GM19438 (cell line): ENCODE measurements around the gene NME3.

Experiments
- ATAC-seq: cut with Tn5 transposase; IDR thresholded peaks from one replicate; pipeline ENCODE4 v1.9.1; 2021; ENCODE audit warnings: low read depth; ENCODE audit not compliant: unreplicated experiment

NME3 gene

DNA sequence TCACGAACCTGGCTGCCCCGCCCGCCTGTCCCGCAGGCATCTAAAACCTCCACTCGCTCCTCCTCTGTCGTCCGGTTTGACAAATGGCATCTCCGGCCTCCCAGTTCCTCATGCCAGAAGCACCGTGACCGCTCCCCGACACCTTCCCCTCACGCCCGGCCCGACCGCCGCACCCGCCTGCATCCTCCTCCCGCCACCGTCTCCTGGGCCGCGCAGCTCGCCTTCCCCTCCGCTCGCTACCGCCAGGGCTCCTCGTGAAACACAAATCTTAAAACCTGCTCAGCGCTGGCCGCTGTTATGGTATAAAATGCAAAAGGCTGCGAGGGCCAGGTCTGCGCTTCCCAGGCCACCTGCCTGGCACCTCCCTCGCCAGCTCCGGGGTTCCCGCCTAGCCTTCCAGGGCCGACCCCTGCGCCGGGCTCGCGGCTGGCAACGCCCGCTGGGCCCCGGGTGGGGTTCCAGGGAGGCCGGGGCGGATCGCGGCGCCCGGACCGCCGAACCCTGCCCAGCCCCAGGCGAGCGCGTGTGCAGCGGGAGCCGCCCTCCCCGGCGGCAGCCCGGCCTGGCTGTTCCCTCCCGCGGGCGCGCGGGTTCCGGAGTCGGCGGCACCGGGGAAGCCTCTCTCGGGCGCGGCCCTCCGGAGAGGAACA is 10.5 kb upstream of the NME3 start:
- ATAC-seq, result peak; percentile 2

DNA sequence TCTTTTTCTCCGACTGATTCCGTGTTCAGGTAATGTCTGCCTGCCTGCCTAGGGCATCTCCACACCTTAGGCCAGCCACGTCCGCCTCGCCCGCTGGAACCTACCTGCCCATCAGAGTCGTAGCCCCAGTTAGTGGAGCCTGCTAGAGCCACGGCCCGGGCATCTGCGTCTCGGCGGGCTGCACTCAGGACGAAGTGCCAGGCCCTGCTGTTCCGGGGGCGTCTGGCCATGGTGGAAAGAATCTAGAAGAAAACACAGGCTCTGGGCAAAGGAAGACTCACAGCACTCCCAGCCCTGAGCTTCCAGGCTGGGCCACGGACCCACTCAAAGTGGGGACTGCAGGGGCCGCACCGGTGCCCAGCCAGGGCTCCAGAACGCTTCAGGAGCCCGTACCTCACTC is 9.9 kb upstream of the NME3 start:
- ATAC-seq, result no peak

DNA sequence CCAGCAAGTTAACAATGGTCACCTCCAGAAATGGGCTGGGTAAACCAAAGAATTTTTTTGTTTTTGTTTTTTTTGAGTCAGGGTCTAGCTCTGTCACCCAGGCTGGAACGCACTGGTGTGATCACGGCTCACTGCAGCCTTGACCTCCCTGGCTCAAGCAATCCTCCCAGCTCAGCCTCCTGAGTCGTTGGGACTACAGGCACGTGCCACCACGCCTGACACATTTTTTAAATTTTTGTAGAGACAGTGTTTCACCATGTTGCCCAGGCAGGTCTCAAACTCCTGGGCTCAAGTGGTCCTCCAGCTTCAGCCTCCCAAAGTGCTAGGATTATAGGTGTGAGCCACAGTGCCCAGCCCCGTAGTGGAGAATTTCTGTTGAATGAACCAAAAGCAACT is 9.3 kb upstream of the NME3 start:
- ATAC-seq, result no peak

DNA sequence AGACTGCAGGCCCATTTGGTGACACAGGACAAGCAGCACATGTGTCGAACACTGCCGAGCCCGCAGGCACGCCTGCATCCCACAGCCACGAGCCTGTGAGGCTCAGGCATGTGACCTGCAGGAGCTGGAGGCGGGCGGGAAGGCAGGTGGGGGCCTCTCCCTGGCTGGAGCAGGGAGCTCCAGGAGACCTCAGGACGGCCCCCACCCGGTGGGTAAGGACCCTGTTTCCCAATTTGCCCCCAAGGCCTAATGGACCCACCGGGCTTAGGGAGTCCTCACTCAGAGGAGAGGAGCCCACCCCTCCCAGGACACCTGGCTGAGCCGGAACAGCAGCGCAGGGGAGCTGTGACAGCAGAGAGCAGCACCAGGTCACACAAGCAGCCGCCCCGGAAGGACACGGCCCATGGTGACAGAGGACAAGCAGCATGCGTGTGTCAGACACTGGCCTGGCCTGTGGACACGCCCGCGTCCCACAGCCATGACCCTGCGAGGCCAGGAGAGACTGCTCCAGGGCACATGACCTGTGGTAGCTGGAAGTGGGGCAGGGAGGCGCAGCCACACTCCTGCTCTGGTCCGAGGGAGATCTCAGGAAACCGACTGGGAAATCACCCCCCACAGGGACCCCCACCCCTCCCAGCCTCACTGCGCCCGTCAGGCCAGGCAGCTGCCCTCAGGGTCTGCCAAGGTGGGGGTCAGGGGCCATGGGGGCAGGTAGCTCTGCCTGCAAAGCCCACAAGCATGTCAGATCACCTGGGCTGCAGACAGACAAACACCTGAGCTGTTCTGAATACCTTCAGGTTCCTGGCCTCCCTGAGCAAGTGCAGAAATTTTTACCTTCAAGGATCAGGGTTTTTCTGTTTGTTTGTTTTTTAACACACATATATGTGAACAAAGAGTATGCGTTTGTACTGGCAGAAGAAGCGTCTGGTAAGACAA is 8.7 kb upstream of the NME3 start:
- no peak for ATAC-seq

- ATAC-seq, result no peak
Observed at GRCh38 chr16:1779234-1779701, 7.9 kb upstream of the NME3 start.

GRCh38 chr16:1778200-1779179 is 7.1 kb upstream of the NME3 start:
- ATAC-seq, result no peak

GRCh38 chr16:1777375-1778199 is 6.2 kb upstream of the NME3 start:
- ATAC-seq, result no peak

GRCh38 chr16:1776991-1777374 is 5.6 kb upstream of the NME3 start:
- no peak for ATAC-seq

GRCh38 chr16:1776672-1776955 is 5.3 kb upstream of the NME3 start:
- no peak for ATAC-seq

DNA sequence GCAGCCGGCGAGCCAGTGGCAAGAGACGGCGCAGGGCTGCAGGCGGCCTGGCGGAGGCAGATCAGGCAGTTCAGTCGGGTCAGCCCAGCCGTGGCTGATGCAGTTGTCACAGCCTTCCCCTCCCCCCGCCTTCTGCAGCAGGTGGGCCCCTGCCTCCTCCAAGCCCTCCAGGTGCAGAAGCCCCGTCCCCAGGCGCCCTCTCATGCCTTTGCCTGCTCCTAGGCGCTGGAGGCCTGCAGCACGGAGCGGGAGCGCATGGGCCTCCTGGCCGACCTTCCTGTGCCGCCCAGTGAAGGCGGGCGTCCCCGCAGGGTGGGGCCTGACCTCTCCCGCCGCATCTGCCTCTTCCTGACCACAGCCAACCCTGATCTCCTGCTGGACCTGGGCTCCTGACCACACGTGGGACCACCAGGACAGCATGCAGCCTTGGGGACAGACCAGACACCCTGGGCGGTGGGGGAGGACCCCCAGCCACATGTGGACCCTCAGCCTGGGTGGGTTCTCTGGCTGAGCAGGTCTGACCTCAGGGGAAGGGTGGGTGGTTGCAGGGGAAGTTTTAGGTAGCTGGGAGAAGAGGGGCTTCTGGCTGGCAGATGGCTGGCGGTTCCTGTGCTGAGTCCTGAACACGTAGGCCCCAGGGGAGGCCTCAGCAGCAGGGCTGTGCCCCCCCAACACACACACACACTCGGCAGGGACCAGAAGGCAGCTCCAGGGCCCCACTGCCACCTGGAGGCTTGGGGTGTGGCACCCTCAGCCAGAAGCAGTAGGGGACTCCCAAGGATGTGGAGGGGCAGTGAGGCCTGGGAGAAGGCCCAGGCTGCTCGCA is 4.7 kb upstream of the NME3 start:
- ATAC-seq, result no peak

DNA sequence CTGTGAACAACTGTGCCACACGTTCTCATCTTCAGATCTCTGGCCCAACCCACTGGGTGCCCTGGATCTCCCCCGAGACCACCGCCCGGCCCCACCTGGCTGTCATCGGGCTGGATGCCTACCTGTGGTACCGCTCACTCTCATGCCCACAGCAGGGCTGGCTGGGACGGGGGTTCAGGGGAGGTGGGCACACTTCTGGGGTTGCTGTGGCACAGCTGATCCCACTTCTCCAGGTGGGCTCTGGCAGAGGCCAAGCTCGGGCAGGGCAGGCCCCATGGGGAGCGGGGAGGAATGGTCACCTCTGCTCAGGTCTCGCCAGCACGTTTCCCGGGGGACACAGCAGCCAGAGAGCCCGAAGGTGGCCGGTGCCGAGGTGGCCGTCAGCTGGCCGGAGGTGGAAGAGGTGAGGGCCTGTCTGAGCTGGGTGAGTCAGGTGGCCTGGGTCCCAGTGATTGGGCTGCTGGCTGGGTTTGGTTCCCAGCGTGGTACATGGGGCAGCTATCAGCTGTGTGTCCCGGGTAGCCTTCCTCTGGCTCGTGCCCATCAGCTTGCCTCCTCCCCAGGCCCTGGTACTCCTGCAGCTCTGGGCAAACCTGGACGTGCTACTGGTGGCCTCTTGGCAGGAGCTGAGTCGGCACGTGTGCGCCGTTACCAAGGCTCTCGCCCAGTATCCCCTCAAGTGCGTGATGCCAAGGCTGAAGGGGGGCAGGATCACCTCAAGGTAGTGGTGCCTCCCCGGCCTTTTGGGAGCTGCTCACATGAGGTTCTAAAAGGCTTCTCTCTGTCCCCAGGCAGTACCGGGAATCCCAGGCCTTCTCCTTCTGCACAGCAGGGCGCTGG is 3.9 kb upstream of the NME3 start:
- ATAC-seq, result no peak

DNA sequence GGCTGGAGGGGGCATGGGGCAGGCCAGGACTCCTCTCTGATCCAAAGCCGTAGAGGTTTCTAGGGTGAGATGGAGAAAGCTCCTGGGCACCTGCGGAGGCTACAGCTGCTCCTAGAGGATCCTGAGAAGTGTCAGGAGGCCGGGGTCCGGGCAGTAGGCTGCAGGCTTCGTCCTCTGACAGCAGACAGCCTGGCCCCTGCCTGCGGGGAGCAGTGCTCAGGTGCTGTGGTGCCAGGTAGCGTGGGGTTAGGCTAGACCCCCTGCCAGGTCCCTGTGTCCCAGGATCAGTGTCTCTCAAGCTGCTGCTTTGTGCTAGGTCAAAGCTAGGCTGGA is 3.1 kb upstream of the NME3 start:
- ATAC-seq, result no peak

- ATAC-seq, result peak; percentile 2
Observed at GRCh38 chr16:1773703-1774447, 2.5 kb upstream of the NME3 start.

GRCh38 chr16:1772908-1773702 is 1.8 kb upstream of the NME3 start, which contains the start of gene MRPS34:
MRPS34 (minus strand) TSS chr16:1773134; CDS start chr16:1773119, 15 bp downstream.
- peak; percentile 45 for ATAC-seq

GRCh38 chr16:1772362-1772907 is 1.1 kb upstream of the NME3 start, which contains the start of gene EME2:
EME2 (plus strand) TSS chr16:1772810; CDS start chr16:1773228, 418 bp downstream.
- no peak for ATAC-seq

GRCh38 chr16:1771864-1772361 is 570 bp upstream of the NME3 start:
- ATAC-seq, result no peak
